Measurements from ENCODE around the gene TMEM179B. TPM values are rescaled to one million over a fixed set of nuclear protein-coding genes. Genes with fewer than 3 reads are reported as not detected.
A peak's percentile ranks its signal among the peaks of the same experiment; 100 is the strongest.

The TMEM179B gene
- total and polyA plus RNA-seq, 2 of the 13 experiments (the other 11 are each of a cell fraction or from before 2014, with no cell fraction given): 24.8 to 25.7 TPM

- TF ChIP-seq ISX (CRISPR knock-in tag; conservative IDR thresholded peaks at IDR 0.05): no peak
- TF ChIP-seq ZGPAT (CRISPR knock-in tag; IDR thresholded peaks at IDR 0.05): peak; percentile 95
- TF ChIP-seq ZNF800 (CRISPR knock-in tag; IDR thresholded peaks at IDR 0.05): peak; percentile 83
- peak; percentile 88 for TF ChIP-seq SALL1 (CRISPR knock-in tag; IDR thresholded peaks at IDR 0.05)
- peak; percentile 91 for TF ChIP-seq PHF20 (CRISPR knock-in tag; IDR thresholded peaks at IDR 0.05)
- TF ChIP-seq JUND (CRISPR knock-in tag; IDR thresholded peaks at IDR 0.05): peak; percentile 78
- TF ChIP-seq ZNF629 (CRISPR knock-in tag; conservative IDR thresholded peaks at IDR 0.05): peak; percentile 38; the same call in 1 of the 2 replicates
- TF ChIP-seq PTBP1 (IDR thresholded peaks at IDR 0.05; ENCODE audit: low read depth, low read length, poor library complexity, severe bottlenecking): peak; percentile 89
- no peak for TF ChIP-seq U2AF1 (optimal IDR thresholded peaks at IDR 0.05; ENCODE audit: low read depth, low read length)
- peak; percentile 98 for TF ChIP-seq IRF1 (CRISPR knock-in tag; IDR thresholded peaks at IDR 0.05; ENCODE audit: low read depth)
- no peak for TF ChIP-seq ZBTB46 (CRISPR knock-in tag; IDR thresholded peaks at IDR 0.05; ENCODE audit: borderline replicate concordance)
- peak; percentile 99 for TF ChIP-seq SAFB2 (CRISPR knock-in tag; IDR thresholded peaks at IDR 0.05; ENCODE audit: borderline replicate concordance, low read depth)
- no peak for TF ChIP-seq NFRKB (IDR thresholded peaks at IDR 0.05)
- TF ChIP-seq NR2F6 (IDR thresholded peaks at IDR 0.05): no peak
- peak; percentile 65 for TF ChIP-seq NR2F6 (CRISPR knock-in tag; IDR thresholded peaks at IDR 0.05)
- no peak for TF ChIP-seq ZNF615 (CRISPR knock-in tag; IDR thresholded peaks at IDR 0.05; ENCODE audit: borderline replicate concordance)
- TF ChIP-seq ELF4 (CRISPR knock-in tag; IDR thresholded peaks at IDR 0.05; ENCODE audit: borderline replicate concordance): peak; percentile 71
- TF ChIP-seq TOE1 (CRISPR knock-in tag; IDR thresholded peaks at IDR 0.05): peak; percentile 82; the same call in 1 of the 2 replicates
- TF ChIP-seq NPAS2 (CRISPR knock-in tag; IDR thresholded peaks at IDR 0.05; ENCODE audit: borderline replicate concordance): no peak
- TF ChIP-seq SATB2 (CRISPR knock-in tag; IDR thresholded peaks at IDR 0.05): no peak
Measured at GRCh38 chr11:62787005-62787759, at the start of gene TMEM179B (continued).
